ENCODE results near the gene MAP3K21.

- TF ChIP-seq CTCF (IDR thresholded peaks at IDR 0.05; ENCODE audit: low read depth, low read length) (no peak), EZH2phosphoT487 (IDR thresholded peaks at IDR 0.05; ENCODE audit: low read depth) (no peak)
Measured at GRCh38 chr1:233393084-233393840, 65.7 kb downstream of the MAP3K21 start.
